Loucy (cell line): ENCODE results near the gene GCLM.

ENCODE experiments used
- EZH2phosphoT487 ChIP-seq: fragments of 200-600 bp; IDR thresholded peaks from 2 replicates; pipeline ENCODE4 v1.6.1; 2018; ENCODE audit warnings: antibody characterized with exemption, mild to moderate bottlenecking, moderate library complexity, borderline replicate concordance
- TF ChIP-seq, protein P1 (sequence below): fragments of 200-600 bp; sonication (generic); conservative IDR thresholded peaks from 2 replicates; pipeline ENCODE4 v1.5.1; 2014; ENCODE audit warnings: mild to moderate bottlenecking, antibody characterized with exemption, low read length

DNA sequence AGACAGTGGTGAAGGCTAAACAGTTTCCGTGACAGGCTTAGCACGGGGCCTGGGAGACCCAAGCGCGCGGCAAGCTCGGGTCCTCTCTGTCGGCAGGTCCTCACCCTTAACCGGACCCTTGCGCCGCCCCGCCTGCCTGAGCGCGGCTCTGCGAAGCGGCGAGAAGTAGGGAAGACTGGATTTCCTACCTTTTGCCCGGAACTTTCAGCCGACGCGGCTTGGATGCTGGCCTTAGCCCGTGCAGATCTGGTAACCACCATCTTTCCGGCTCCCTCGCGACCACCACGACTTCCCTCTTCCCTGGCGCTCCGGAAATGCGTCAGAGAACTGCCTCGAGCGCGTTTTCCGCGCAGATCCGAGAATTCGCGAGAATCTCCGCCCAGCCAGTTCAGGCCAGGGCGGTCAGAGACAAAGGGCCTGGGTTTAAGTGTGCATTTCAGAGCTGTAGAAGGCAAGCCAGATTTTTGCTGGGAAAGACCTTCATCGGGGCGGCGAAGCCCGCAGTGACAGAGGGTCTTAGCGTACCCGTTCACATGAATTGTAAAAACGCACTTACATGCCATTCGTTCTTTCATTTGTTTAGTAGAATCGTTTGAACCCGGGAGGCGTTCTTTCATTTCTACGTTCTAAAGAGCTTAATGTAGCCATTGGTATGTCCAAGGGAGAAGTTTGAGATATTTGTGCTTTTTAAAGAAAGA is 30.2 kb downstream of the GCLM start, which contains the start of gene DNTTIP2:
- TF ChIP-seq, protein P1, sequence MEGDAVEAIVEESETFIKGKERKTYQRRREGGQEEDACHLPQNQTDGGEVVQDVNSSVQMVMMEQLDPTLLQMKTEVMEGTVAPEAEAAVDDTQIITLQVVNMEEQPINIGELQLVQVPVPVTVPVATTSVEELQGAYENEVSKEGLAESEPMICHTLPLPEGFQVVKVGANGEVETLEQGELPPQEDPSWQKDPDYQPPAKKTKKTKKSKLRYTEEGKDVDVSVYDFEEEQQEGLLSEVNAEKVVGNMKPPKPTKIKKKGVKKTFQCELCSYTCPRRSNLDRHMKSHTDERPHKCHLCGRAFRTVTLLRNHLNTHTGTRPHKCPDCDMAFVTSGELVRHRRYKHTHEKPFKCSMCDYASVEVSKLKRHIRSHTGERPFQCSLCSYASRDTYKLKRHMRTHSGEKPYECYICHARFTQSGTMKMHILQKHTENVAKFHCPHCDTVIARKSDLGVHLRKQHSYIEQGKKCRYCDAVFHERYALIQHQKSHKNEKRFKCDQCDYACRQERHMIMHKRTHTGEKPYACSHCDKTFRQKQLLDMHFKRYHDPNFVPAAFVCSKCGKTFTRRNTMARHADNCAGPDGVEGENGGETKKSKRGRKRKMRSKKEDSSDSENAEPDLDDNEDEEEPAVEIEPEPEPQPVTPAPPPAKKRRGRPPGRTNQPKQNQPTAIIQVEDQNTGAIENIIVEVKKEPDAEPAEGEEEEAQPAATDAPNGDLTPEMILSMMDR: no peak
- TF ChIP-seq EZH2phosphoT487: no peak
